OCI-LY7 (cell line): ENCODE data around the gene UBE2J2. TPM values are rescaled to one million over a fixed set of nuclear protein-coding genes. Genes with fewer than 3 reads are reported as not detected.

Experiments
- BruUV-seq: library from RNA; stranded (reverse); fragments of 400-500 nt; replicated peaks from 2 replicates; lab custom pipeline; 2021; lab: Mats Ljungman, UMichigan
- CTCF ChIA-PET: fragments of 300-600 bp; sonication (Branson Sonifier 250); formaldehyde crosslinking; loops from one replicate; lab custom pipeline; 2022; ENCODE audit warnings: antibody characterized with exemption; ENCODE audit not compliant: unreplicated experiment; lab: Charles Lee
- POLR2A ChIA-PET: fragments of 300-600 bp; sonication (Branson Sonifier 250); formaldehyde crosslinking; loops from one replicate; lab custom pipeline; 2022; ENCODE audit warnings: antibody characterized with exemption; lab: Charles Lee
- DNase-seq: peaks from one replicate; pipeline ENCODE4 v3.0.0-alpha.2; 2015; ENCODE audit warnings: low spot score
- H2AFZ ChIP-seq: fragments of 200-600 bp; sonication (generic), shearing (Covaris generic); 2 replicates; pipeline ENCODE4 v1.6.1; 2014; ENCODE audit warnings: mild to moderate bottlenecking, antibody characterized with exemption, low read length, moderate library complexity
- H3K27ac ChIP-seq: fragments of 200-600 bp; sonication (generic); 2 replicates; pipeline ENCODE4 v1.5.1; 2014; ENCODE audit warnings: mixed run types, low read depth, mild to moderate bottlenecking, moderate library complexity, low read length, inconsistent platforms; ENCODE audit not compliant: poor library complexity, severe bottlenecking
- H3K36me3 ChIP-seq: fragments of 200-600 bp; sonication (generic); 2 replicates; pipeline ENCODE4 v1.6.1; 2014; ENCODE audit warnings: mild to moderate bottlenecking, antibody characterized with exemption, low read length, moderate library complexity, mixed read lengths; ENCODE audit not compliant: insufficient read depth
- H3K4me1 ChIP-seq: fragments of 200-600 bp; sonication (generic); 2 replicates; pipeline ENCODE4 v1.5.1; 2014; ENCODE audit warnings: mild to moderate bottlenecking, low read length; ENCODE audit not compliant: insufficient read depth, poor library complexity, severe bottlenecking
- H3K4me2 ChIP-seq: fragments of 200-600 bp; sonication (generic); 2 replicates; pipeline ENCODE4 v1.6.1; 2014; ENCODE audit warnings: mild to moderate bottlenecking, low read length
- H3K4me3 ChIP-seq: fragments of 200-600 bp; sonication (generic); 2 replicates; pipeline ENCODE4 v1.5.1; 2014; ENCODE audit warnings: mild to moderate bottlenecking, low read depth, low read length; ENCODE audit not compliant: poor library complexity, severe bottlenecking
- H3K79me2 ChIP-seq: fragments of 200-600 bp; sonication (generic); 2 replicates; pipeline ENCODE4 v1.6.1; 2016; ENCODE audit warnings: low read depth, mild to moderate bottlenecking, low read length, moderate library complexity, mixed read lengths; ENCODE audit not compliant: insufficient read depth
- H3K9me2 ChIP-seq: fragments of 200-600 bp; sonication (generic); 2 replicates; pipeline ENCODE4 v1.6.1; 2016; ENCODE audit warnings: mild to moderate bottlenecking, low read length, mixed read lengths; ENCODE audit not compliant: insufficient read depth
- H3K9me3 ChIP-seq: fragments of 200-600 bp; sonication (generic); 2 replicates; pipeline ENCODE4 v1.6.1; 2014; ENCODE audit warnings: mild to moderate bottlenecking, mixed run types, low read length, mixed read lengths
- H4K20me1 ChIP-seq: fragments of 200-600 bp; sonication (generic); 2 replicates; pipeline ENCODE4 v1.6.1; 2014; ENCODE audit warnings: mild to moderate bottlenecking, antibody characterized with exemption, low read length, moderate library complexity, mixed read lengths; ENCODE audit not compliant: insufficient read depth
- CTCF ChIP-seq: fragments of 200-600 bp; sonication (generic); conservative IDR thresholded peaks from 2 replicates; pipeline ENCODE4 v1.5.1; 2014; ENCODE audit warnings: mild to moderate bottlenecking, antibody characterized with exemption, low read length, moderate library complexity, mixed read lengths
- EZH2phosphoT487 ChIP-seq: fragments of 200-600 bp; sonication (generic); IDR thresholded peaks from 2 replicates; pipeline ENCODE4 v1.6.1; 2018; ENCODE audit warnings: low read depth, borderline replicate concordance, mild to moderate bottlenecking, mixed run types, antibody characterized with exemption, low read length, moderate library complexity, mixed read lengths
- intact Hi-C: fragments of 100-400 bp; cut with micrococcal nuclease; formaldehyde crosslinking; loops from one replicate; pipeline ENCODE4 v1.10.0; 2022; ENCODE audit not compliant: unreplicated experiment
- total RNA-seq, 2 experiments: library from RNA; depleted of rRNA in 1 of 2; stranded (reverse); fragments of >200 nt in 1 of 2; shearing (Covaris generic) in 1 of 2; gene quantifications; 2 replicates each; pipeline ENCODE4 v1.2.3, GENCODE V29; 2014 to 2022

UBE2J2 gene
- total RNA-seq, 2 experiments from 2014 or later, result 69.2 to 88.7 TPM

GRCh38 chr1:1296070-1297061, 22.7 kb upstream of the UBE2J2 start:
- H3K9me3 ChIP-seq, result no peaks in the 10 kb centered on the region
- no peak overlapping the region for H3K4me3 ChIP-seq
- no peak overlapping the region for H3K4me2 ChIP-seq
- DNase-seq, result no peak
- ChIA-PET CTCF (no interaction called here), POLR2A (no interaction called here)
- H3K4me1 ChIP-seq, result no peaks in the 10 kb centered on the region
- H3K9me2 ChIP-seq, result no peaks in the 10 kb centered on the region
- no peak overlapping the region for H3K27ac ChIP-seq
- no TSS peak for BruUV-seq
- TF ChIP-seq CTCF (no peak), EZH2phosphoT487 (no peak)
- H3K36me3 ChIP-seq, result no peaks in the 10 kb centered on the region
- intact Hi-C loops, result no loop called here
- H2AFZ ChIP-seq, result no peak overlapping the region
- no peaks in the 10 kb centered on the region for H3K79me2 ChIP-seq
- H4K20me1 ChIP-seq, result no peaks in the 10 kb centered on the region

DNA sequence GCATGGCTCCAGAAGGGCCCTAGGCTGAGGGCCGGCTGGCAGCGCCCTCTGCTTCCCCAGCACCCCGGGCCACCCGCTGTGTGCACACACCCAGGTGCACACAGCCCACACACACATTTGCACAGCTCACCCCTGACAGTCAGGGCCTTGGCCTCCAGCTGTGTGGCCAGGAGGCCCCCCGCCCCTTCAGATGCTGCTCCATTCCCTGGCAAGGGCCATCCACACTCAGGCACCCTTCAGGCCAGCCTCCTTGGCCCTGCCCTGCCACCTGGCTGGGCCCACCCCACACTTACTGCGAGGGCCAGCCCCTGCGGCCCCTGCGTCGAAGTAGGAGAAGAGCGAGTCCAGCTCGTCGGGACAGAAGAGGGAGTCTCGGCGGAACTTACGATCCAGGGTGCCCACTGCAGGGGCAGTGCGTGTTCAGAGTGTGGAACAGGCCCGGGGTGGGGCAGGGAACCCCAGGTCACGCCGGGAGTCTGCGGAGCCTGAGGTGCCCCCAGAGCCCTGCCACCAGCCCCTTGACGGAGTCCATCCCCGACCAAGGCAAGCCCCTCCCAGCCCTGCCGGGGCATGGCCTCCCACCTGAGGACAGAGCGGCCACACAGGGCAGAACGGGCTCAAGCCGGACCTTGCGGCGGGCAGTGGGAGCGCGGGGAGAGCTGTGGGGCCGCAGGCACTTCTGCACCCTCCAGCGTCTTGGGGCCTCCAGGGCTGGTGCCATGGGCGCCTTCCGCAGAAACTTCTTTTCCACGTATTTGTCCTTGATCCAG, 21.7 kb upstream of the UBE2J2 start:
- ChIA-PET POLR2A (no interaction called here), CTCF (no interaction called here)
- intact Hi-C loops, result no loop called here
- no peak overlapping the region for H2AFZ ChIP-seq
- H3K79me2 ChIP-seq, result no peaks in the 10 kb centered on the region
- no peaks in the 10 kb centered on the region for H3K36me3 ChIP-seq
- no TSS peak for BruUV-seq
- H4K20me1 ChIP-seq, result no peaks in the 10 kb centered on the region
- no peak for DNase-seq
- no peak overlapping the region for H3K4me2 ChIP-seq
- H3K9me2 ChIP-seq, result no peaks in the 10 kb centered on the region
- no peaks in the 10 kb centered on the region for H3K9me3 ChIP-seq
- no peak overlapping the region for H3K4me3 ChIP-seq
- H3K27ac ChIP-seq, result no peak overlapping the region
- no peaks in the 10 kb centered on the region for H3K4me1 ChIP-seq
- TF ChIP-seq EZH2phosphoT487 (no peak), CTCF (no peak)
